ENCODE results near the gene CD19.

Gene CD19

GRCh38 chr16:28985211-28986041 is 53.7 kb downstream of the CD19 start:
- Mint-ChIP-seq H3K9me3 (peaks cover 10 to 12% of the 10 kb centered on the region in 2 donors), H3K27ac (peak overlapping the region; percentile 47), H3K36me3 (peaks cover 80 to 86% of the 10 kb centered on the region in 2 donors), H3K4me3 (peak overlapping the region; percentile 20 to 71), H3K4me1 (peaks cover 16 to 26% of the 10 kb centered on the region in 2 donors), H3K27me3 (no peaks in the 10 kb centered on the region)
- DNase-seq: no peak
- peak in 1 of 2 donors; percentile 26 for ATAC-seq (replicated peaks)

GRCh38 chr16:28986046-28986445 is 54.3 kb downstream of the CD19 start:
- ATAC-seq (replicated peaks): no peak
- peak overlapping the region; percentile 42 for H3K27ac Mint-ChIP-seq
- no peak for DNase-seq
- peaks cover 10 to 12% of the 10 kb centered on the region in 2 donors for H3K9me3 Mint-ChIP-seq
- peaks cover 16 to 26% of the 10 kb centered on the region in 2 donors for H3K4me1 Mint-ChIP-seq
- no peaks in the 10 kb centered on the region for H3K27me3 Mint-ChIP-seq
- H3K36me3 Mint-ChIP-seq: peaks cover 78 to 84% of the 10 kb centered on the region in 2 donors
- no peak overlapping the region for H3K4me3 Mint-ChIP-seq

DNA sequence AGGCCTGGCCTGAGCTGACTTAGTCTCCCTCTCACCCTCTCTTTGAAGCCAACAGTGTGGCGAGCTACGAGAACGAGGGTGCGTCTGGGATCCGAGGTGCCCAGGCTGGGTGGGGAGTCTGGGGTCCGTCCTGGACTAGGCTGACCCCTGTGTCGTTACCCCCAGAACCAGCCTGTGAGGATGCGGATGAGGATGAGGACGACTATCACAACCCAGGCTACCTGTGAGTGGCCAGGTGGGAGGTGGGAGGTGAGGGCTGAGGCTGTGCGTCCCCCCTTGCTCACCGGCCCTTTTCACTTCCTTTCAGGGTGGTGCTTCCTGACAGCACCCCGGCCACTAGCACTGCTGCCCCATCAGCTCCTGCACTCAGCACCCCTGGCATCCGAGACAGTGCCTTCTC is 54.7 kb downstream of the CD19 start:
- H3K4me3 Mint-ChIP-seq: no peak overlapping the region
- H3K4me1 Mint-ChIP-seq: peaks cover 16 to 26% of the 10 kb centered on the region in 2 donors
- no peaks in the 10 kb centered on the region for H3K27me3 Mint-ChIP-seq
- H3K9me3 Mint-ChIP-seq: peaks cover 8 to 12% of the 10 kb centered on the region in 2 donors
- H3K36me3 Mint-ChIP-seq: peaks cover 74 to 79% of the 10 kb centered on the region in 2 donors
- DNase-seq (no peak), ATAC-seq (replicated peaks) (no peak)
- H3K27ac Mint-ChIP-seq: peak overlapping the region; percentile 42

GRCh38 chr16:28987170-28987853 is 55.5 kb downstream of the CD19 start:
- peaks cover 13 to 26% of the 10 kb centered on the region in 2 donors for H3K4me1 Mint-ChIP-seq
- ATAC-seq (replicated peaks): no peak
- H3K27ac Mint-ChIP-seq: no peak overlapping the region
- no peak for DNase-seq
- H3K27me3 Mint-ChIP-seq: no peaks in the 10 kb centered on the region
- peaks cover 4 to 7% of the 10 kb centered on the region in 2 donors for H3K9me3 Mint-ChIP-seq
- peaks cover 66 to 71% of the 10 kb centered on the region in 2 donors for H3K36me3 Mint-ChIP-seq
- no peak overlapping the region for H3K4me3 Mint-ChIP-seq

Data from stimulated activated naive B cell treated with anti-CD40 and anti-IgM and Interleukin-4, amounts not matched to agents 10 μg/mL and 1 μg/mL and 100 μg/mL, for 72 hours (primary cell).